GM21529 (cell line): ENCODE measurements around the gene CASP10.
"Not testable (repeated sequence)": the region's sequence is repeated elsewhere in the genome, so short reads cannot be mapped to it uniquely, and the experiment has no call there.

ENCODE experiments used
- ATAC-seq: cut with Tn5 transposase; IDR thresholded peaks from one replicate; pipeline ENCODE4 v1.9.1; 2021; ENCODE audit not compliant: unreplicated experiment

The CASP10 gene, protein sequence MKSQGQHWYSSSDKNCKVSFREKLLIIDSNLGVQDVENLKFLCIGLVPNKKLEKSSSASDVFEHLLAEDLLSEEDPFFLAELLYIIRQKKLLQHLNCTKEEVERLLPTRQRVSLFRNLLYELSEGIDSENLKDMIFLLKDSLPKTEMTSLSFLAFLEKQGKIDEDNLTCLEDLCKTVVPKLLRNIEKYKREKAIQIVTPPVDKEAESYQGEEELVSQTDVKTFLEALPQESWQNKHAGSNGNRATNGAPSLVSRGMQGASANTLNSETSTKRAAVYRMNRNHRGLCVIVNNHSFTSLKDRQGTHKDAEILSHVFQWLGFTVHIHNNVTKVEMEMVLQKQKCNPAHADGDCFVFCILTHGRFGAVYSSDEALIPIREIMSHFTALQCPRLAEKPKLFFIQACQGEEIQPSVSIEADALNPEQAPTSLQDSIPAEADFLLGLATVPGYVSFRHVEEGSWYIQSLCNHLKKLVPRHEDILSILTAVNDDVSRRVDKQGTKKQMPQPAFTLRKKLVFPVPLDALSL

DNA sequence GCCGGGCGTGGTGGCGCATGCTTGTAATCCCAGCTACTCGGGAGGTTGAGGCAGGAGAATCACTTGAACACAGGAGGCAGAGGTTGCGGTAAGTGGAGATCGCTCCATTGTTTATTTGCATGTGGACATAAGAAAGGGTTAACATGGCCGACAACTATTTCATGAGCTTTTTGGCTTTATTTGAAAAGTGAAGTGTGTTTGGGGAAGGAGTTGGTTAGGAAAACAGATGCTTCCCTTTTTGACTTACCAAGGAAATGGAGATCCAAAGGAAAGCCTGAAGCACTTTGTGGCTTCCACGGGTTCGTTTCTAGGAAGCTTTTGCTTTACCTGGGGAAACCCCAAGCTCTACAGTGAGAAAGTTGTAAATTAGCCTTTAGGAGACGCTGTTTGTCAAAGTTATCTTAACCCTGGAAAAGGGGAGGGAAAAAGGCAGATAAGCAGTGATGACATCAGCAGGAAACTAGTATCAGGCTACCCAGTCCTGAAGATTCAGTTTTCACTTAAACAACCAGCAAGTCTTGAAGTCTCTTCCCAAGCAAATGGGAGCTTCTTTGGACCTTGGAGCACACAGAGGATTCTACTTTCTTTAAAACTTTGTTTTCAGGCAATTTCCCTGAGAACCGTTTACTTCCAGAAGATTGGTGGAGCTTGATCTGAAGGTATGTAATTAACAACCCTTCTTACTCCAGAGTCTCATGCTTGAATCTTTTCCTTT, at the start of gene CASP10:
CASP10 (plus strand) TSS at position 492 of the 715 bp plus-strand sequence. CDS start 2,637 bp downstream, outside the sequence.
- peak; percentile 88 for ATAC-seq

DNA sequence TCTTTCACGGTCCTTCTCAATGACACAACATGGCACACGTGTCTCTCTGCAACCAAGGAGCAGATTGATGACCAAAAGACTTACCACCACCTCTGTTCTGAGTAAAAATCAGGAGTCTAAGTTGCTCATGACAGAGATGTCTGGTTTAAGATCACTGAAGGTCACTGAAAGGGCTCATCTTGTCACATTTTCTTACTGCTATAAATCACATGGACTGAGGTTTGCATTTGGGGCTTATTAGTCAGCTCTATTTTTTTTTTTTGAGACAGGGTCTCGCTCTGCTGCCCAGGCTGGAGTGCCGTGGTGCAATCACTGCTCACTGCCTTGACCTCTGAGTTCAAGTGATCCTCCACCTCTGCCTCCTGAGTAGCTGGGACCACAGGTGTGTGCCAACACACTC, 47.6 kb upstream of the CASP10 start:
- ATAC-seq, result no peak

- ATAC-seq, result no peak
Measured at GRCh38 chr2:201136889-201137321, 46.0 kb upstream of the CASP10 start.

DNA sequence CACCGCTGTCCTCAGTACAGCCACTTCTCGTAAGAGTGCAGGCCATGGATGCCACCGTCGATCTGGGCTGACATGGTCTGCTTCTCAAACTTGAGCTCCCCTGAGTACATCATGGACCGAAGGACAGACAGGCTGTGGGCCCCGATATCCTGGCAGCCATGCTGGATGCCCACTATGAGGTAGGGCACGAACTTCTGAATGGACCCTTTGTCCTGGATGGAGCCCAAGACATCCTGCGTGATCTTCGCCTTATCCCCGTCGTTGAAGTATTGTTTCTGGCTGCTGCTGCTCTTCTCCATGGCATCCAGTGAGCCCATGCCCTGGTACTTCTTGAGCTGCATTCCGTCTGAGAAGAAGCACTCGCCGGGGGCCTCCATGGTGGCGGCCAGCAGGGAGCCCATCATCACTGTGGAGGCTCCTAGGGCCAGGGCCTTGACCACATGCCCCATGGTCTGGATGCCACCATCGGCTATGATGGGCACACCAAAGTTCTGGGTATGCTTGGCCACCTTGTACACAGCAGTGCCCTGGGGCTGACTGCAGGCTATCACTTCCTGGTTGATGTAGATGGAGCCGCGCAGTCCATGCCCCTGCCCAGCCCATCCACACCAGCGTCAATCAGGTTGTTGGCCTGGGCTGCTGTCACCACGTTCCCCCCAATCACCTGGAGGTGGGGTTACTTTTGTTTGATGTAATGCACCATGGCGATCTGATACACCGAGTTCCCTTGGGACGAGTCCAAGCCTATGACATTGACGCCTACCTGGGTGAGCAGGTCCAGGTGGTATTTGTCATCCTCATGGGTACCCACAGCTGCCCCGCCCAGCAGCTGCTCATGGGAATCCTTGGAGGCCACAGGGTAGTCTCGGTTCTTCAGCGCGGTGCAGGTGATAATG, 45.2 kb upstream of the CASP10 start:
- ATAC-seq, result no peak

GRCh38 chr2:201138401-201138970, 44.5 kb upstream of the CASP10 start:
- ATAC-seq, result no peak

DNA sequence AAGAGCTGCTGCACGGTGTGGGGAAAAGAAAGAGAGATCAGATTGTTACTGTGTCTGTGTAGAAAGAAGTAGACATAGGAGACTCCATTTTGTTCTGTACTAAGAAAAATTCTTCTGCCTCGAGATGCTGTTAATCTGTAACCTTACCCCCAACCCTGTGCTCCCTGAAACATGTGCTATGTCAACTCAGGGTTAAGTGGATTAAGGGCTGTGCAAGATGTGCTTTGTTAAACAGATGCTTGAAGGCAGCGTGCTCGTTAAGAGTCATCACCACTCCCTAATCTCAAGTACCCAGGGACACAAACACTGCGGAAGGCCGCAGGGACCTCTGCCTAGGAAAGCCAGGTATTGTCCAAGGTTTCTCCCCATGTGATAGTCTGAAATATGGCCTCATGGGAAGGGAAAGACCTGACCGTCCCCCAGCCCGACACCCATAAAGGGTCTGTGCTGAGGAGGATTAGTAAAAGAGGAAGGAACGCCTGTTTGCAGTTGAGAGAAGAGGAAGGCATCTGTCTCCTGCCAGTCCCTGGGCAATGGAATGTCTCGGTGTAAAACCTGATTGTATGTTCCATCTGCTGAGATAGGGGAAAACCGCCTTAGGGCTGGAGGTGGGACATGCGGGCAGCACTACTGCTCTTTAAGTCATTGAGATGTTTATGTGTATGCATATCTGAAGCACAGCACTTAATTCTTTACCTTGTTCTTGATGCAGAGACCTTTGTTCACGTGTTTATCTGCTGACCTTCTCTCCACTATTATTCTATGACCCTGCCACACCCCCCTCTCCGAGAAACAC, 43.8 kb upstream of the CASP10 start:
- not testable (repeated sequence) for ATAC-seq

DNA sequence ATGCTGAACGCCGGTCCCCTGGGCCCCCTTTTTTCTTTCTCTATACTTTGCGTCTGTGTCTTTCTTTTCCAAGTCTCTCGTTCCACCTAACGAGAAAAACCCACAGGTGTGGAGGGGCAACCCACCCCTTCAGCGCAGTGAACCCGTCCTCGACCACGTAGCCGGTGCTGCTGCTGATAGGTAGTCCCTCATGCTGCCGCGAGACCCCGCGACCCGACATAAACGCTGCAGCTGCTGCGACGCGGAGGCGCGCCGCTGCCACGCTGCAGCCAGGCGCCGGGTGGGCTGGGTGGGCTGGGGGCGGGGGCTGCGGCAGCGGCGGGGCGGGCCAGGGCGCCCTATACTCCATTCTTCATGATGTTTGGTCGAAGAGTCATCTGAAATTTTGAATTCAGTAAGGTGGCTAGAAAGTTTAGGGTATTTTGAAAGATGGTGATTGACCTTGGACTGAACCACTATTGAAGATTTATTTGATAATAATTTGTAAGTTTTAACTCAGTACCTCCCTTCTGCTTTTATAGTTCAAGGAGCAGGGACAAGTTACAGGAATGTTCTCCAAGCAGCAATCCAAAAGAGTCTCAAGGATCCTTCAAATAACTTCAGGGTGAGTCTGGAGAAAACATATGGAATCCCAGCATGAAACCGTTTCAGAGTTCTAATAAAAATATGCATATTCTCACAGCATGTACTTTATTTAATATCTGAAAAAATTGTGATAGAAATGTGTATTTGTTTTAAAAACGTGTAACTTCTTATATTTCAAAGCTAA, 42.9 kb upstream of the CASP10 start:
- ATAC-seq, result no peak

- ATAC-seq, result no peak
Measured at GRCh38 chr2:201144101-201145051, 38.6 kb upstream of the CASP10 start.

- no peak for ATAC-seq
Measured at GRCh38 chr2:201148434-201148990, 34.4 kb upstream of the CASP10 start.

DNA sequence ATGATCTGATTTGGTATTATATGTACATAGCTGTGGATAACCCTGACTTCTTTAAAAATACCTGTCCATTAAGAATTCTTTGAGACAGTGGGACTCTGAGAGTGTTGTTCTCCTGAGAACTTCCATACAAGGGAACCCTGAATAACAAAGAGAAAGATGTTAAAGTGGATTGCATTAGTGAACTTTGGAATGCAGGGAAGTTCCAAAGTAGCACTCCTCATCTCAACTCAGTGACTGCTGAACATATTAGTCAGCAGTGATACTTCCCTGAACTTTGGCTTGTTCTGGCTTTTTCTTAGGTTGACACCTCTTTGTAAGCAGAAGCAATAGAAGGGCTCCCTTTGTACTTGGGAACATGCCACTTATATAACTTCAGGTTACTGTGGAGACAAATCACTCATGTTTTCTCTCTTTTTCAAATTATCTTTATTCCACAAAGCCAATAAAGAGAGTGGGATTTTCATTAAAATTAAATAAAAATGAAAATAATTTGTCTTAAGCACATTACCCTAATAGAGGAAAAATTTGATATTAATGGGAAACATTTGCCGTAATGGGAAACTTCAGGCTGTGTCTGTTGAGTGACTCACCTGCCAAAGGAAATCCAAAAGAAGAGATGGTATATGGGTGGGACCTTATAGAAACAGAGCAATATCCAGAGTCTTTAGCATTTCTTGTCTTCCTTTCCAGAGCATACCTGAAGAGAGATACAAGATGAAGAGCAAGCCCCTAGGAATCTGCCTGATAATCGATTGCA, 33.7 kb upstream of the CASP10 start:
- no peak for ATAC-seq

GRCh38 chr2:201149821-201150165, 33.1 kb upstream of the CASP10 start:
- not testable (repeated sequence) for ATAC-seq

GRCh38 chr2:201150454-201151020, 32.4 kb upstream of the CASP10 start:
- no peak for ATAC-seq

DNA sequence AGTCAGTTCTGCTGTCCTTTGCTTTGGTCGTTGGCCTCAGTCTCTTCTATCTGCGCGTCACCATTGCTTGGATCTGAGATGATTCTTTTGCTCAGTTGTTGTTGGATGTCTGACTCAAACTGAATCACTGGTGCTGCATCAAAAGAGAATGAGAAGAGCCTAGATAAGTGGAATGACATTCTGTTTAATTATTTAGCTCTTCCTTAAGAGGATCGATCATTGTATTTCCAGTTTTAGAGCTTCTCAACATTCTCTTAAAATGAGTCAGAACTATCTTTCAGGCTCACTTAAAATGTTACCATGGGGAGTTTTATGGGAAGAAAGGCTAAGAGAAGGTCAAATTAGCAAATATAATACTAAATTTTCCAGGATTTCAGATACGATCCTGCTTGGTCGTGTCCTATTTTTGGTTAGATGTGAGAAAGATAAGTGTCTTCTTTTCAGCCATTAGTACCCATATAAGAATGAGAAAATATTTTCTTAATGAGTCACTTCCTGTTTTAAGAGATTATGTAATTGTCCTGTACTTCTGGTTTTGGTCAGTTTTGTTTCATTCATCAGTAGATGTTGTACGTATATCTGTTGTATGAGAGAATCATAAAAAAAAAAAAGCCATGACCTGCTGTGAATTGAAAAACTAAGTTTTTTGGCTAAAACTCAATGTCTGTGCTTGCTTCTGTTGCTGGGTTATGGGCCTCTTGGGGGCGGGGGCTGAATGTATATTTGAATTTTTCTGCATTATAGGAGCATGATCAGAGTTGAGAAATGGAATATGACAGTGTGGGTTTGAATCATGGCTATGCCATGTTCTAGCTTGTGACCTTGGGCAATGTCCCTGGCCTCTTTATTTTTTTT, 31.6 kb upstream of the CASP10 start:
- ATAC-seq, result peak; percentile 88

GRCh38 chr2:201152517-201152916, 30.4 kb upstream of the CASP10 start:
- ATAC-seq, result no peak

DNA sequence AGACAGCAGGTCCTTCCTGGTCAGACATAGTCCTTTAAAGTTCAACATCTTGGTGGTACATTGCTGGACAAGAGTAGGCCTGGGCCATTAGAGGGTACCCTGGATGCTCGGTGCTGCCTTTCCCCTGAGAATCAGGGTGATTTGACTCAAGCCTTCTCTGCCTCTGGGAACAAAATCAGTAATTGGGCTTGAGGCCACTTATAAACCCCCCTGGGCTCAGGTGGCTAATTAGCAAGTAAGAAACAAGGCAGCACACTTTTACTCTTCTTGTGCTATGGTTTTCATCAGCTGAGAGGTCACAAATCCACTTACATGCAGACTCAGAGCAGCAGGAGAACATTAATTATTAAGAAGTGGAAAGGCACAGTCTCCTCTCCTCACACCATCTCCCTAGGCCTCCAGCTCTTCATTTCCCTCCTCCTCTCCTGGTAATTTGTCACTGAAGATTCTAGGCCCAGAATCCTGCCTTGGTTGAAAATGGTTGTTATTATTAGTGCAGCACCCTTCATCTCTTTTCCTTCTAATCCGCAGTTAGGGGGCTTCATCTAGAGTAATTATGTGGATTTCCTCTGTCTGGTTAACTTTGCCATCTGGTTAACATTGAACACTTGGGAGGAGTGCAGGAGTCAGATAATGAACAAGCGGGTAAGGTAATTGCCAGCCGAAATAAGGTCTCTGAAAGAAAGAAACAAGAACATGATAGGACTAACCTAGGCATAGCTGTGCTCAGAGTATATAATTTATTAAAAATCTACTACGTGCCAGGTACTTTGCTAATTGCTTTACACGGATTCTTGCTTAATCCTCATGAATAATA, 29.7 kb upstream of the CASP10 start:
- ATAC-seq, result no peak
